HG03457 (cell line): ENCODE data around the gene PLCL2.
"Not testable (repeated sequence)": the region's sequence is repeated elsewhere in the genome, so short reads cannot be mapped to it uniquely, and the experiment has no call there.

Experiments used
- ATAC-seq: cut with Tn5 transposase; IDR thresholded peaks from one replicate; pipeline ENCODE4 v1.9.1; 2021; ENCODE audit warnings: moderate number of reproducible peaks; ENCODE audit not compliant: unreplicated experiment

PLCL2 gene

GRCh38 chr3:17106801-17107200, 222.0 kb downstream of the PLCL2 start:
- ATAC-seq = not testable (repeated sequence)

- no peak for ATAC-seq
Measured at GRCh38 chr3:17110660-17111396, 226.1 kb downstream of the PLCL2 start.

- no peak for ATAC-seq
Measured at GRCh38 chr3:17111586-17111985, 226.8 kb downstream of the PLCL2 start.

- no peak for ATAC-seq
Measured at GRCh38 chr3:17115186-17115585, 230.4 kb downstream of the PLCL2 start.

- no peak for ATAC-seq
Measured at GRCh38 chr3:17116007-17116600, 231.3 kb downstream of the PLCL2 start.

- ATAC-seq = no peak
Measured at GRCh38 chr3:17118771-17119170, 234.0 kb downstream of the PLCL2 start.

GRCh38 chr3:17119201-17120072, 234.7 kb downstream of the PLCL2 start:
- ATAC-seq = no peak

- ATAC-seq = no peak
Measured at GRCh38 chr3:17120115-17120514, 235.4 kb downstream of the PLCL2 start.

- ATAC-seq = no peak
Measured at GRCh38 chr3:17121336-17121735, 236.6 kb downstream of the PLCL2 start.

- no peak for ATAC-seq
Measured at GRCh38 chr3:17122758-17123157, 238.0 kb downstream of the PLCL2 start.

GRCh38 chr3:17125738-17126442, 241.1 kb downstream of the PLCL2 start:
- ATAC-seq = no peak

GRCh38 chr3:17128671-17129070, 243.9 kb downstream of the PLCL2 start:
- not testable (repeated sequence) for ATAC-seq

- no peak for ATAC-seq
Measured at GRCh38 chr3:17129556-17129955, 244.8 kb downstream of the PLCL2 start.

GRCh38 chr3:17130956-17131355, 246.2 kb downstream of the PLCL2 start:
- no peak for ATAC-seq

- no peak for ATAC-seq
Measured at GRCh38 chr3:17132286-17133115, 247.7 kb downstream of the PLCL2 start.

- ATAC-seq = no peak
Measured at GRCh38 chr3:17133632-17134545, 249.1 kb downstream of the PLCL2 start.

GRCh38 chr3:17135696-17136095, 250.9 kb downstream of the PLCL2 start:
- ATAC-seq = no peak

- ATAC-seq = no peak
Measured at GRCh38 chr3:17136136-17136721, 251.5 kb downstream of the PLCL2 start.

GRCh38 chr3:17137321-17137826, 252.6 kb downstream of the PLCL2 start:
- ATAC-seq = no peak
